Activated T-helper 17 cell treated with anti-CD3 and anti-CD28 coated beads, Interleukin-2, amount 50 U/mL, for 72 hours (primary cell): ENCODE data around the gene RAB30. TPM values are rescaled to one million over a fixed set of nuclear protein-coding genes. Genes with fewer than 3 reads are reported as not detected.

ENCODE experiments used
- ATAC-seq: fragments of 150-1000 bp; cut with Tn5 transposase; replicated peaks from 2 replicates; pipeline ENCODE4 v1.10.0; 2021; ENCODE audit warnings: mild to moderate bottlenecking, moderate library complexity
- H3K27ac Mint-ChIP-seq: one replicate; pipeline ENCODE4 v1.8.0; 2022; ENCODE audit warnings: mixed read lengths
- H3K27me3 Mint-ChIP-seq: one replicate; pipeline ENCODE4 v1.8.0; 2022; ENCODE audit warnings: mixed read lengths
- H3K36me3 Mint-ChIP-seq: one replicate; pipeline ENCODE4 v1.8.0; 2022; ENCODE audit warnings: low read depth, mild to moderate bottlenecking, mixed read lengths
- H3K4me1 Mint-ChIP-seq: one replicate; pipeline ENCODE4 v1.8.0; 2022; ENCODE audit warnings: mixed read lengths
- H3K4me3 Mint-ChIP-seq: one replicate; pipeline ENCODE4 v1.8.0; 2022; ENCODE audit warnings: mild to moderate bottlenecking, mixed read lengths
- H3K9me3 Mint-ChIP-seq: one replicate; pipeline ENCODE4 v1.8.0; 2022; ENCODE audit warnings: mixed read lengths
- total RNA-seq, 2 donors: library from RNA; stranded (reverse); gene quantifications; one replicate each; pipeline ENCODE4 v1.2.3, GENCODE V29; 2022

The RAB30 gene
- total RNA-seq, 2 donors from 2014 or later, result 7.0 to 8.7 TPM

GRCh38 chr11:82927264-82927880, 144.3 kb downstream of the RAB30 start:
- no peaks in the 10 kb centered on the region for H3K27me3 Mint-ChIP-seq
- no peak overlapping the region for H3K27ac Mint-ChIP-seq
- H3K4me1 Mint-ChIP-seq, result peaks cover 3% of the 10 kb centered on the region
- H3K4me3 Mint-ChIP-seq, result no peak overlapping the region
- H3K9me3 Mint-ChIP-seq, result no peaks in the 10 kb centered on the region
- peak; percentile 72 for ATAC-seq
- H3K36me3 Mint-ChIP-seq, result peaks cover 11% of the 10 kb centered on the region

GRCh38 chr11:82924522-82925224, 147.0 kb downstream of the RAB30 start:
- Mint-ChIP-seq H3K36me3 (peaks cover 11% of the 10 kb centered on the region), H3K4me3 (no peak overlapping the region), H3K4me1 (peaks cover 24% of the 10 kb centered on the region)

More at GRCh38 chr11:82924522-82925224, 147.0 kb downstream of the RAB30 start:
- H3K9me3 Mint-ChIP-seq, result peaks cover 3% of the 10 kb centered on the region
- H3K27ac Mint-ChIP-seq, result no peak overlapping the region
- H3K27me3 Mint-ChIP-seq, result no peaks in the 10 kb centered on the region
- no peak for ATAC-seq

Other genes starting within 250 kb of the RAB30 start
- gene PRCP, start 171.5 kb downstream of the RAB30 start, total RNA-seq, result 10 to 100 TPM; 20.9 to 26.9 TPM
- 10 to 100 TPM in 1 of 2 donors, 1 to 10 TPM in 1; 6.1 to 17.3 TPM for gene DDIAS, start 170.2 kb downstream of the RAB30 start, total RNA-seq
- 10 to 100 TPM; 50.1 to 84.8 TPM for gene PCF11, start 85.2 kb upstream of the RAB30 start, total RNA-seq
- gene ANKRD42, start 121.8 kb upstream of the RAB30 start, total RNA-seq, result 1 to 10 TPM; 2.2 to 2.3 TPM
- gene CCDC90B, start 214.5 kb upstream of the RAB30 start, total RNA-seq, result 10 to 100 TPM; 25.4 to 30.7 TPM